ENCODE data around the gene SLCO1C1. TPM values are rescaled to one million over a fixed set of nuclear protein-coding genes. Genes with fewer than 3 reads are reported as not detected.

SLCO1C1 gene
- total and polyA plus RNA-seq, 5 donors: 0.47 to 3.4 (median 1.4) TPM

DNA sequence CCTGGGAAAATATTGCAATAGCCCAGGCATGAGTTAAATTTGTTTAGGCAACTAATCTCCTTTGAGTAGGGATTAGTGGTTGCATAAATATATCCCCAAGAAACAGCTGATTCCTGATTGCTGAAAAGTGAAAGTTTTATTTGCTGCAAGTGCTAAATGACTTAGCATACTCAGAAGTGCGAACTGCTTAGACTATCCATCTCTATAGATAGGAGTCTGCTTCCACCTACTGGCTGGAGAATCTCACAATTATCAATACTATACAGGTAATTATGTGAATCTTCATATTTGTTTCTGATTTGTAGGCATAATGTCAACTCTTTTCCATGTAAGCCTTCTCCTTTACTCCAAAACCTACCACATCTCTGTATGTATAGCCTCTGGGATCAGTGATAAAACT, 103.4 kb downstream of the SLCO1C1 start:
- 12% methylated on average over 1 of the region's 1 CpG for WGBS
- Histone ChIP-seq H3K27ac (ENCODE audit: low read length) (no peak overlapping the region), H3K4me3 (ENCODE audit: low read length) (no peak overlapping the region), H3K27me3 (ENCODE audit: control insufficient read depth, insufficient read depth) (no peaks in the 10 kb centered on the region), H3K4me1 (ENCODE audit: control insufficient read depth, insufficient read depth, low read length) (no peaks in the 10 kb centered on the region), H3K9me3 (ENCODE audit: control insufficient read depth, low read length) (no peaks in the 10 kb centered on the region)
- intact Hi-C loops (cut with DNase I): loop anchor here in 1 of 4 donors (10.0 kb wide), 1 partner anchor 1054 kb away; no protein-coding TSS in a partner anchor
- DNase-seq (no peak), ATAC-seq (peak; percentile 55 to 65)

- intact Hi-C loops (cut with DNase I): no loop called here
- no peaks in the 10 kb centered on the region for H3K27me3 ChIP-seq (ENCODE audit: control insufficient read depth, insufficient read depth)
- no peak for ATAC-seq
- no peak for DNase-seq
- H3K4me3 ChIP-seq (ENCODE audit: low read length): no peak overlapping the region
- no peaks in the 10 kb centered on the region for H3K4me1 ChIP-seq (ENCODE audit: control insufficient read depth, insufficient read depth, low read length)
- no peak overlapping the region for H3K27ac ChIP-seq (ENCODE audit: low read length)
- 84% methylated on average over 1 of the region's 1 CpG for WGBS
- H3K9me3 ChIP-seq (ENCODE audit: control insufficient read depth, low read length): no peaks in the 10 kb centered on the region
Measured at GRCh38 chr12:20800160-20800559, 105.0 kb downstream of the SLCO1C1 start.

- no peaks in the 10 kb centered on the region for H3K9me3 ChIP-seq (ENCODE audit: control insufficient read depth, low read length)
- H3K27ac ChIP-seq (ENCODE audit: low read length): no peak overlapping the region
- intact Hi-C loops (cut with DNase I): no loop called here
- no peak for DNase-seq
- H3K27me3 ChIP-seq (ENCODE audit: control insufficient read depth, insufficient read depth): no peaks in the 10 kb centered on the region
- ATAC-seq: no peak
- no peaks in the 10 kb centered on the region for H3K4me1 ChIP-seq (ENCODE audit: control insufficient read depth, insufficient read depth, low read length)
- no peak overlapping the region for H3K4me3 ChIP-seq (ENCODE audit: low read length)
Measured at GRCh38 chr12:20801035-20801434, 105.9 kb downstream of the SLCO1C1 start.

Other genes with a start within 250 kb of the SLCO1C1 start
- not detected for gene SLCO1B3, start 115.4 kb downstream of the SLCO1C1 start, total RNA-seq
- gene SLCO1B3, start 115.4 kb downstream of the SLCO1C1 start, polyA plus RNA-seq: not detected